Endodermal cell (in vitro differentiated cells): ENCODE measurements around the gene HDAC4. TPM values are rescaled to one million over a fixed set of nuclear protein-coding genes. Genes with fewer than 3 reads are reported as not detected.

ENCODE experiments used
- DNase-seq: peaks from one replicate; pipeline ENCODE4 v3.0.0-alpha.2; 2017
- H3K27ac ChIP-seq: 2 replicates; pipeline ENCODE4 v1.5.1; 2013; ENCODE audit warnings: mild to moderate bottlenecking, low read depth, low read length, moderate library complexity
- H3K27me3 ChIP-seq: 2 replicates; pipeline ENCODE4 v1.6.1; 2013; ENCODE audit warnings: mild to moderate bottlenecking, low read length, moderate library complexity; ENCODE audit not compliant: insufficient read depth, control insufficient read depth, poor library complexity, severe bottlenecking
- H3K36me3 ChIP-seq: 2 replicates; pipeline ENCODE4 v1.7.0; 2013; ENCODE audit warnings: mild to moderate bottlenecking, low read length, moderate library complexity; ENCODE audit not compliant: control insufficient read depth, insufficient read depth
- H3K4me1 ChIP-seq: one replicate; pipeline ENCODE4 v1.7.0; 2013; ENCODE audit warnings: low read length; ENCODE audit not compliant: control insufficient read depth, insufficient read depth
- H3K4me3 ChIP-seq: 2 replicates; pipeline ENCODE4 v1.5.1; 2013; ENCODE audit warnings: mild to moderate bottlenecking, low read length, moderate library complexity
- H3K9ac ChIP-seq: 2 replicates; pipeline ENCODE4 v1.6.1; 2013; ENCODE audit warnings: mild to moderate bottlenecking, low read length, moderate library complexity; ENCODE audit not compliant: poor library complexity, severe bottlenecking; ENCODE audit errors: extremely low read depth
- H3K9me3 ChIP-seq: 2 replicates; pipeline ENCODE4 v1.6.1; 2013; ENCODE audit warnings: mild to moderate bottlenecking, low read length, moderate library complexity; ENCODE audit not compliant: control insufficient read depth
- H3K27ac Mint-ChIP-seq: 2 replicates; pipeline ENCODE4 v1.8.0; 2020; ENCODE audit warnings: mixed read lengths
- H3K27me3 Mint-ChIP-seq: 2 replicates; pipeline ENCODE4 v1.8.0; 2021; ENCODE audit warnings: mild to moderate bottlenecking, mixed read lengths; ENCODE audit not compliant: insufficient read depth
- H3K36me3 Mint-ChIP-seq: 2 replicates; pipeline ENCODE4 v1.8.0; 2020; ENCODE audit warnings: low read depth, mixed read lengths
- H3K4me1 Mint-ChIP-seq: 2 replicates; pipeline ENCODE4 v1.8.0; 2020; ENCODE audit warnings: mixed read lengths
- H3K4me3 Mint-ChIP-seq: 2 replicates; pipeline ENCODE4 v1.8.0; 2020; ENCODE audit warnings: mild to moderate bottlenecking, moderate library complexity, mixed read lengths
- H3K9me3 Mint-ChIP-seq: 2 replicates; pipeline ENCODE4 v1.8.0; 2020; ENCODE audit warnings: mild to moderate bottlenecking, mixed read lengths
- CTCF ChIP-seq: fragments of 200-600 bp; sonication (generic); conservative IDR thresholded peaks from 2 replicates; pipeline ENCODE4 v1.5.0; 2021; ENCODE audit warnings: antibody characterized with exemption, mild to moderate bottlenecking
- WGBS, 2 experiments: methylation state at CpG; one replicate each; pipeline versions ENCODE4 v1.1.5 to v1.1.7; 2013; ENCODE audit warnings: missing lambda C conversion rate in 2 of 2, mixed read lengths in 1 of 2; ENCODE audit not compliant: insufficient coverage in 1 of 2, insufficient read length in 1 of 2; 5-methylcytosine and 5-hydroxymethylcytosine counted together
- total RNA-seq, 2 donors: library from RNA; stranded (reverse); fragmentation: NEBNext Ultra II Directional in 1 of 2; extraction: Animal tissue kit (Norgen Biotek cat#: 25700) in 1 of 2; gene quantifications; 2 replicates in 1 of 2; 3 replicates in 1 of 2; pipeline ENCODE4 v1.2.1, GENCODE V29; 2021

Gene HDAC4
- total RNA-seq, 2 donors from 2014 or later: 45.7 to 51.2 TPM

GRCh38 chr2:239432174-239432573 lies 31.4 kb upstream of the HDAC4 start:
- TF ChIP-seq CTCF: no peak
- no peak overlapping the region for H3K27ac ChIP-seq
- no peak overlapping the region for H3K4me3 Mint-ChIP-seq
- H3K4me1 Mint-ChIP-seq: no peaks in the 10 kb centered on the region
- H3K4me1 ChIP-seq: peaks cover 4% of the 10 kb centered on the region
- H3K9ac ChIP-seq: no peak overlapping the region
- H3K9me3 Mint-ChIP-seq: peaks cover 4% of the 10 kb centered on the region
- no peak overlapping the region for H3K4me3 ChIP-seq
- no peaks in the 10 kb centered on the region for H3K36me3 Mint-ChIP-seq
- no peak for DNase-seq
- H3K27me3 Mint-ChIP-seq: peaks cover 3% of the 10 kb centered on the region
- 35 to 50% methylated on average over 1 of the region's 1 CpG for WGBS, 2 experiments
- no peaks in the 10 kb centered on the region for H3K9me3 ChIP-seq
- H3K27ac Mint-ChIP-seq: no peak overlapping the region
- no peaks in the 10 kb centered on the region for H3K36me3 ChIP-seq
- peaks cover 6% of the 10 kb centered on the region for H3K27me3 ChIP-seq

- H3K27ac ChIP-seq: no peak overlapping the region
- H3K4me1 ChIP-seq: peaks cover 4% of the 10 kb centered on the region
- H3K27me3 Mint-ChIP-seq: peaks cover 3% of the 10 kb centered on the region
- no peak overlapping the region for H3K4me3 ChIP-seq
- WGBS, 2 experiments: 85 to 94% methylated on average over 4 to 5 of the region's 5 CpGs
- no peaks in the 10 kb centered on the region for H3K4me1 Mint-ChIP-seq
- H3K27me3 ChIP-seq: peaks cover 6% of the 10 kb centered on the region
- no peak for DNase-seq
- no peaks in the 10 kb centered on the region for H3K36me3 Mint-ChIP-seq
- no peaks in the 10 kb centered on the region for H3K9me3 ChIP-seq
- no peak overlapping the region for H3K27ac Mint-ChIP-seq
- H3K36me3 ChIP-seq: no peaks in the 10 kb centered on the region
- H3K9ac ChIP-seq: no peak overlapping the region
- H3K9me3 Mint-ChIP-seq: peaks cover 4% of the 10 kb centered on the region
- no peak for TF ChIP-seq CTCF
- H3K4me3 Mint-ChIP-seq: no peak overlapping the region
These were observed 30.7 kb upstream of the HDAC4 start for GRCh38 chr2:239431536-239431935.

GRCh38 chr2:239429473-239430350 lies 28.9 kb upstream of the HDAC4 start:
- Mint-ChIP-seq H3K27ac (no peak overlapping the region), H3K9me3 (peaks cover 4% of the 10 kb centered on the region), H3K4me3 (no peak overlapping the region), H3K27me3 (peaks cover 3% of the 10 kb centered on the region), H3K36me3 (no peaks in the 10 kb centered on the region), H3K4me1 (no peaks in the 10 kb centered on the region)
- no peaks in the 10 kb centered on the region for H3K4me1 ChIP-seq
- H3K4me3 ChIP-seq: no peak overlapping the region
- H3K36me3 ChIP-seq: no peaks in the 10 kb centered on the region
- no peaks in the 10 kb centered on the region for H3K9me3 ChIP-seq
- no peak for TF ChIP-seq CTCF
- 87 to 88% methylated on average over 7 to 12 of the region's 12 CpGs for WGBS, 2 experiments
- H3K9ac ChIP-seq: no peak overlapping the region
- peak; percentile 10 for DNase-seq
- no peak overlapping the region for H3K27ac ChIP-seq
- peaks cover 6% of the 10 kb centered on the region for H3K27me3 ChIP-seq
